NB4 (cell line): Measurements from ENCODE around the gene SPTAN1.

ENCODE experiments used
- CTCF ChIP-seq: IDR thresholded peaks from one replicate; pipeline ENCODE4 v1.5.1; 2012; ENCODE audit warnings: low read depth, low read length
- MAX ChIP-seq: IDR thresholded peaks from 2 replicates; pipeline ENCODE4 v1.6.1; 2011; ENCODE audit warnings: low read depth, low read length
- POLR2A ChIP-seq: IDR thresholded peaks from 2 replicates; pipeline ENCODE4 v1.6.1; 2011; ENCODE audit warnings: mild to moderate bottlenecking; ENCODE audit not compliant: insufficient read length; ENCODE audit errors: extremely low read depth

- no peak for TF ChIP-seq POLR2A
- no peak for TF ChIP-seq CTCF
- no peak for TF ChIP-seq MAX
These were observed 23.1 kb downstream of the SPTAN1 start for GRCh38 chr9:128575469-128575868.
